Esophagus muscularis mucosa (tissue), 3 donors: ENCODE data around the gene HSD11B1.

Experiments
- CTCF ChIP-seq, 3 experiments: fragments of 200-600 bp in 2 of 3; fragments of 450-650 bp in 1 of 3; sonication (generic) in 2 of 3; IDR thresholded peaks; one replicate each; pipeline ENCODE4 v1.5.1; 2017 to 2019; ENCODE audit warnings: antibody characterized with exemption in 3 of 3, mild to moderate bottlenecking in 2 of 3, moderate library complexity in 1 of 3
- POLR2A ChIP-seq: fragments of 450-650 bp; IDR thresholded peaks from one replicate; pipeline ENCODE4 v1.6.1; 2017; ENCODE audit warnings: antibody characterized with exemption, moderate library complexity, mild to moderate bottlenecking, low read depth

DNA sequence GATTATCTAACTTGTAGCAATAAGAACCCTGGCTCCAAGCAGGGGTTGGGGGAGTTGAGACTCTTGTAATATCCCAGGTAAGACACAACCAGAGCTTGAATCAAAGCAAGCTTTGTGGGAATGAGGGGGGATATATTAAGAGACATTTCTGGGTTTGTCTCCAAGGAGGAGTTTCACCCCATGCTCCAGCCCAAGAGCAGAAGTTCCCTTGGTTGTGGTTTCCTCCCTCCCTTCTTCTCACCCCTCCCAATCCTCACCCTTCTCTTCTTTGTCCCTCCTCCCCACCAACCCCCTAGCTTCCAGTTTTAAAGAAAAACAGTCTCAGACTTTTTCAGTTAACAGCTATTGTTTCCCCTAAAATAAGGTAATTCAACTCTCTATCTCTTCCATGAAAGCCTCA lies 63.1 kb downstream of the HSD11B1 start:
- no peak for TF ChIP-seq CTCF (IDR thresholded peaks at IDR 0.05)
- no peak for TF ChIP-seq POLR2A
